ENCODE results near the gene CDK15.

GRCh38 chr2:201900362-201900761 is 94.0 kb downstream of the CDK15 start:
- no peak for TF ChIP-seq CTCF (IDR thresholded peaks at IDR 0.05)
- no peak for TF ChIP-seq EZH2 (IDR thresholded peaks at IDR 0.05; ENCODE audit: borderline replicate concordance, insufficient read depth, low read depth, low read length, poor library complexity, severe bottlenecking)

All from B cell (primary cell).